Neural progenitor cell (in vitro differentiated cells): ENCODE data around the gene KCNJ18.
"Not testable (repeated sequence)": the region's sequence is repeated elsewhere in the genome, so short reads cannot be mapped to it uniquely, and the experiment has no call there.

Source experiments
- CTCF ChIP-seq: fragments of 200-600 bp; sonication (generic); IDR thresholded peaks from 2 replicates; pipeline ENCODE4 v1.5.1; 2017; ENCODE audit warnings: antibody characterized with exemption, mild to moderate bottlenecking
- EZH2phosphoT487 ChIP-seq: fragments of 200-600 bp; sonication (generic); IDR thresholded peaks from 2 replicates; pipeline ENCODE4 v1.6.1; 2017; ENCODE audit warnings: antibody characterized with exemption

GRCh38 chr17:21713631-21714030, 21.3 kb downstream of the KCNJ18 start:
- TF ChIP-seq CTCF, EZH2phosphoT487: not testable (repeated sequence)
